GM12874 (cell line): ENCODE data around the gene EVA1A.

Experiments
- TF ChIP-seq, protein P1 (sequence below): IDR thresholded peaks from 2 replicates; pipeline ENCODE4 v1.5.1; 2011; ENCODE audit warnings: low read depth, mild to moderate bottlenecking, control low read depth, low read length, moderate library complexity; ENCODE audit not compliant: insufficient read depth

The EVA1A gene

GRCh38 chr2:75533135-75533534 is 27.6 kb downstream of the EVA1A start:
- TF ChIP-seq, protein P1, sequence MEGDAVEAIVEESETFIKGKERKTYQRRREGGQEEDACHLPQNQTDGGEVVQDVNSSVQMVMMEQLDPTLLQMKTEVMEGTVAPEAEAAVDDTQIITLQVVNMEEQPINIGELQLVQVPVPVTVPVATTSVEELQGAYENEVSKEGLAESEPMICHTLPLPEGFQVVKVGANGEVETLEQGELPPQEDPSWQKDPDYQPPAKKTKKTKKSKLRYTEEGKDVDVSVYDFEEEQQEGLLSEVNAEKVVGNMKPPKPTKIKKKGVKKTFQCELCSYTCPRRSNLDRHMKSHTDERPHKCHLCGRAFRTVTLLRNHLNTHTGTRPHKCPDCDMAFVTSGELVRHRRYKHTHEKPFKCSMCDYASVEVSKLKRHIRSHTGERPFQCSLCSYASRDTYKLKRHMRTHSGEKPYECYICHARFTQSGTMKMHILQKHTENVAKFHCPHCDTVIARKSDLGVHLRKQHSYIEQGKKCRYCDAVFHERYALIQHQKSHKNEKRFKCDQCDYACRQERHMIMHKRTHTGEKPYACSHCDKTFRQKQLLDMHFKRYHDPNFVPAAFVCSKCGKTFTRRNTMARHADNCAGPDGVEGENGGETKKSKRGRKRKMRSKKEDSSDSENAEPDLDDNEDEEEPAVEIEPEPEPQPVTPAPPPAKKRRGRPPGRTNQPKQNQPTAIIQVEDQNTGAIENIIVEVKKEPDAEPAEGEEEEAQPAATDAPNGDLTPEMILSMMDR = no peak

GRCh38 chr2:75532488-75532887 is 28.3 kb downstream of the EVA1A start:
- TF ChIP-seq, protein P1 = no peak

- TF ChIP-seq, protein P1 = no peak
These were observed 32.3 kb downstream of the EVA1A start for GRCh38 chr2:75528221-75528977.

- TF ChIP-seq, protein P1 = no peak
These were observed 33.1 kb downstream of the EVA1A start for GRCh38 chr2:75527676-75528075.

DNA sequence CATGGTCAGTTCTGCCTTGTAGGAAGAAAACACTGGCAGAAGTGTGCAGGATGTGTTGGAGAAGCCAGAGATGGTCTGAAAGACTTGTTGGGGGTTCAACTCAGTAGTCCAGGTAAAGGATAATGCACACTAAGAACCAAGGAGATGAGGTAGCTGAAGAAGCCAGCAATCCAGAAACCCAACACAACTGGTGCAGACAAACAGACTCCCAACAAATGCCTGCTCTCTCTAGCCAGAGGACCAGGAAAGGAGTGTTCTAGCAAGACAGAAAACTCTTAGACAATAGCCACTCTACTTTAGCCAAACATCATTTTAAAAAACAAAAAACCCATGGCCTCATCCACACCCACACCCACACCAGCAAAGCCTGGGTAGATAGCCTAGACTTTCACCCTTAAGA is 33.9 kb downstream of the EVA1A start:
- TF ChIP-seq, protein P1 = no peak

- TF ChIP-seq, protein P1 = no peak
These were observed 35.1 kb downstream of the EVA1A start for GRCh38 chr2:75525434-75526310.

DNA sequence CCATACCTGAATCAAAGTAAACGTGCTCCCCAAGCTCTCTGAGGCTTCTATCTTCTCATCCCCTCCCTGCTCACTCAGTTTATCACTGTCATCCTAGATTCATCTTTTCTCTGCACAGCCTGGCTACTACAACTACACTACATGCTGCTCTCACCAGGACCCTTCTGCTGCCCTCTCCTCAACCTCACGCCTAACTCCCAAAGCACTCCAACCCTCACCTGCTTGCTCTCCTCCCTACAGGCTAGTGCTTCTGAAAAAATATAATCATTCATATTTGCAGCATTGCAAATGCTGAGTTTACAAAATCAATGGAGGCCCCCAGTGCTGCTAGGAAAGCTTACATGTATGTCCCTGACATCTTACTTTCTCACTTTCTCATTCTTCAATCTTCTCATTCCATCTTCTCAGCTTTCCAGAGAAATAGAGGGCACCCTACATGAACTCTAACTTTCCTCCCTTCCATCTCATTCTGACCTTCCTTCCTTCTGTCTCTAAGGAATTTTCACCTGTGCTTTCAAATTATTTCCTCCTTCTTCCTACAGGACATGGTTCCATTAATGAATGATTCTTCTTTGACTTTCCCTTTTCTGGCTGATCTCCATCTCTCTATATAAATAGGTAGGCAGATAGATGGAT is 36.3 kb downstream of the EVA1A start:
- TF ChIP-seq, protein P1 = no peak
